K562 (cell line): ENCODE results near the gene XPR1. TPM values are rescaled to one million over a fixed set of nuclear protein-coding genes. Genes with fewer than 3 reads are reported as not detected.

Source experiments
- ATAC-seq: fragments of 200-7000 bp; cut with Tn5 transposase; 3 replicates; pipeline ENCODE4 v1.9.1; 2020; ENCODE audit warnings: moderate library complexity
- BruUV-seq: library from RNA; stranded (reverse); fragments of 400-500 nt; replicated peaks from 2 replicates; lab custom pipeline; 2021; lab: Mats Ljungman, UMichigan
- CTCF ChIA-PET: fragments of 300-600 bp; formaldehyde crosslinking; extraction: SDS; loops from one replicate; lab custom pipeline; 2021; ENCODE audit warnings: low intra/inter-chr PET ratio; lab: Yijun Ruan, JAX
- POLR2A ChIA-PET: fragments of 300-600, 350-650 bp; sonication (Branson Sonifier 250); formaldehyde crosslinking; extraction: SDS; loops from one replicate; lab custom pipeline; 2021; ENCODE audit warnings: antibody characterized with exemption, inconsistent platforms; lab: Yijun Ruan, JAX
- DNase-seq, 4 experiments: peaks; one replicate each; pipeline versions ENCODE4 v3.0.0 to v3.0.0-alpha.2; 2011 to 2018; ENCODE audit warnings: low spot score in 3 of 4, mixed read lengths in 3 of 4; ENCODE audit errors: extremely low read depth in 1 of 4
- FAIRE-seq: peaks from 2 replicates; lab custom pipeline; 2011; peaks lifted over from hg19 to GRCh38; lab: Jason Lieb, UNC
- H2AFZ ChIP-seq: 2 replicates; pipeline ENCODE4 v1.6.0; 2011; ENCODE audit warnings: low read depth, low read length, control low read depth, inconsistent platforms
- H3K27ac ChIP-seq: fragments of 200-600 bp; 3 replicates; pipeline ENCODE4 v1.8.0; 2011; ENCODE audit warnings: low read depth, mild to moderate bottlenecking, control low read depth, inconsistent platforms, low read length, moderate library complexity, mixed read lengths; ENCODE audit errors: extremely low read depth
- H3K27me3 ChIP-seq, 2 experiments: fragments of 300-600 bp in 1 of 2; 2 replicates in 1 of 2; 3 replicates in 1 of 2; pipeline versions ENCODE4 v1.6.0 to v1.8.0; 2011; ENCODE audit warnings: inconsistent platforms in 2 of 2, low read length in 2 of 2, mild to moderate bottlenecking in 1 of 2, mixed read lengths in 1 of 2, moderate library complexity in 1 of 2; ENCODE audit not compliant: control insufficient read depth in 2 of 2, insufficient read depth in 2 of 2
- H3K36me3 ChIP-seq: fragments of 300-600 bp; 3 replicates; pipeline ENCODE4 v1.8.0; 2011; ENCODE audit warnings: mild to moderate bottlenecking, low read length, inconsistent platforms; ENCODE audit not compliant: control insufficient read depth, insufficient read depth
- H3K4me1 ChIP-seq, 2 experiments: fragments of 200-600 bp in 1 of 2; replicated peaks in 1 of 2; 2 replicates in 1 of 2; 3 replicates in 1 of 2; pipeline versions ENCODE4 v1.5.1 to v1.8.0; 2011; ENCODE audit warnings: inconsistent platforms in 2 of 2, low read length in 2 of 2, mild to moderate bottlenecking in 1 of 2, mixed read lengths in 1 of 2, moderate library complexity in 1 of 2; ENCODE audit not compliant: control insufficient read depth in 2 of 2, insufficient read depth in 2 of 2
- H3K4me2 ChIP-seq: 2 replicates; pipeline ENCODE4 v1.6.1; 2011; ENCODE audit warnings: low read length, control low read depth, inconsistent platforms, mixed read lengths; ENCODE audit not compliant: insufficient read depth
- H3K4me3 ChIP-seq: fragments of 200-600 bp; sonication (generic), shearing (Covaris generic); 2 replicates; pipeline ENCODE4 v1.5.1; 2016; ENCODE audit warnings: control low read depth, inconsistent platforms
- H3K79me2 ChIP-seq: fragments of 200-600 bp; 3 replicates; pipeline ENCODE4 v1.8.0; 2011; ENCODE audit warnings: low read length, inconsistent platforms; ENCODE audit not compliant: control insufficient read depth, insufficient read depth
- H3K9ac ChIP-seq, 2 experiments: 2 replicates each; pipeline versions ENCODE4 v1.6.0 to v1.6.1; 2011; ENCODE audit warnings: low read depth in 2 of 2, low read length in 2 of 2, control low read depth in 1 of 2, inconsistent platforms in 1 of 2, mild to moderate bottlenecking in 1 of 2, mixed read lengths in 1 of 2; ENCODE audit not compliant: insufficient read depth in 1 of 2
- H3K9me1 ChIP-seq: one replicate; pipeline ENCODE4 v1.6.0; 2011; ENCODE audit warnings: inconsistent platforms, mild to moderate bottlenecking, low read length, moderate library complexity; ENCODE audit not compliant: control insufficient read depth, insufficient read depth
- H3K9me3 ChIP-seq: replicated peaks from 2 replicates; pipeline ENCODE4 v1.5.1; 2011; ENCODE audit warnings: low read depth, low read length, inconsistent platforms; ENCODE audit not compliant: control insufficient read depth, insufficient read depth
- H4K20me1 ChIP-seq: replicated peaks from 2 replicates; pipeline ENCODE4 v1.6.1; 2011; ENCODE audit warnings: low read length, inconsistent platforms, mixed read lengths; ENCODE audit not compliant: control insufficient read depth, insufficient read depth
- DNMT1 ChIP-seq: fragments of 450-650 bp; IDR thresholded peaks from 2 replicates; pipeline ENCODE4 v1.6.1; 2016; ENCODE audit warnings: antibody characterized with exemption, mild to moderate bottlenecking
- E2F3 ChIP-seq: fragments of 250-450 bp; sonication (Bioruptor Pico); IDR thresholded peaks from 2 replicates; pipeline ENCODE4 v1.4.0; 2020; ENCODE audit warnings: mild to moderate bottlenecking
- MCM3 ChIP-seq: fragments of 450-650 bp; IDR thresholded peaks from 2 replicates; pipeline ENCODE4 v1.6.1; 2016
- TRIM24 ChIP-seq, 2 experiments: fragments of 450-650 bp; IDR thresholded peaks; 2 replicates each; pipeline ENCODE4 v1.6.1; 2016
- ZC3H4 ChIP-seq: sonication (generic); formaldehyde crosslinking; IDR thresholded peaks from 2 replicates; pipeline ENCODE4 v1.9.0; 2021; ENCODE audit warnings: missing genetic modification reagents, borderline replicate concordance
- ZFP36 ChIP-seq: fragments of 150-350 bp; IDR thresholded peaks from 2 replicates; pipeline ENCODE4 v1.6.1; 2018; ENCODE audit warnings: low read length, low read depth; ENCODE audit not compliant: partially characterized antibody
- ZNF311 ChIP-seq: fragments of 250-450 bp; sonication (Bioruptor Pico); IDR thresholded peaks from 2 replicates; pipeline ENCODE4 v1.4.0; 2020; ENCODE audit warnings: mild to moderate bottlenecking, moderate library complexity
- ZNF395 ChIP-seq: fragments of 200-800 bp; sonication (Bioruptor generic); IDR thresholded peaks from 2 replicates; pipeline ENCODE4 v1.6.1; 2017; ENCODE audit warnings: missing genetic modification characterization, missing compliant biosample characterization
- ZSCAN32 ChIP-seq: fragments of 450-650 bp; formaldehyde crosslinking; IDR thresholded peaks from 2 replicates; pipeline ENCODE4 v1.4.0; 2020; ENCODE audit warnings: mild to moderate bottlenecking, moderate library complexity
- WGBS: fragments of 100-300 bp; shearing (Covaris generic); methylation state at CpG from one replicate; pipeline ENCODE4 v1.1.6; 2016; ENCODE audit warnings: low coverage, mixed read lengths; ENCODE audit not compliant: insufficient coverage; ENCODE audit errors: missing lambda C conversion rate; 5-methylcytosine and 5-hydroxymethylcytosine counted together
- in situ Hi-C: fragments of 300-500 bp; cut with MboI; formaldehyde crosslinking; loops from 4 replicates; pipeline ENCODE4 v1.15.0; 2018; ENCODE audit warnings: inconsistent platforms, mixed read lengths
- intact Hi-C: fragments of 100-400 bp; cut with micrococcal nuclease; formaldehyde crosslinking; loops from 2 replicates; pipeline ENCODE4 v1.14.2; 2022
- polyA plus RNA-seq, 8 experiments: library from polyadenylated mRNA; depleted of rRNA in 4 of 8; stranded (reverse) in 5 of 8; unstranded in 3 of 8; fragments of >200 nt; fragmentation: Nextera tagmentation in 2 of 8; fragmentation: Illumina TruSeq in 1 of 8; extraction: Ambion mirVana in 2 of 8; extraction: Trizol in 1 of 8; gene quantifications; 2 replicates each; pipeline versions ENCODE4 v1.2.1 to v1.2.3, GENCODE V29; 2011 to 2014; ENCODE audit warnings: inconsistent platforms in 1 of 8, missing spikeins in 1 of 8
- total RNA-seq, 7 experiments: library from RNA; depleted of rRNA in 6 of 7; stranded (reverse); fragments of >200 nt in 6 of 7; fragmentation: Illumina TruSeq in 2 of 7; extraction: Trizol in 2 of 7; gene quantifications; 2 replicates each; pipeline versions ENCODE4 v1.2.1 to v1.2.3, GENCODE V29; 2011 to 2021; ENCODE audit warnings: low replicate concordance in 1 of 7
- TF ChIP-seq, protein P1 (sequence below): fragments of 450-650 bp; IDR thresholded peaks from 2 replicates; pipeline ENCODE4 v1.6.1; 2017; ENCODE audit warnings: antibody characterized with exemption, mild to moderate bottlenecking

The XPR1 gene
- total and polyA plus RNA-seq, 9 of the 15 experiments (the other 6 are each of a cell fraction or from before 2014, with no cell fraction given) = 3.0 to 66.2 (median 38.6) TPM

GRCh38 chr1:180909462-180909976, 277.7 kb downstream of the XPR1 start:
- no peak overlapping the region for H3K4me3 ChIP-seq
- H2AFZ ChIP-seq = 0 out of 2 replicates have a peak overlapping the region, but pooled peaks have one; percentile 6
- H3K9ac ChIP-seq = no peak overlapping the region
- peaks cover 0 to 3% of the 10 kb centered on the region in 2 experiments; a peak in 1 of 5 replicates for H3K4me1 ChIP-seq
- H3K9me3 ChIP-seq = no peaks in the 10 kb centered on the region
- no TSS peak for BruUV-seq
- no peaks in the 10 kb centered on the region for H3K36me3 ChIP-seq
- no peaks in the 10 kb centered on the region for H3K79me2 ChIP-seq
- in situ Hi-C loops (no loop called here), intact Hi-C loops (no loop called here)
- ATAC-seq = no peak
- FAIRE-seq = no peak
- no peaks in the 10 kb centered on the region for H4K20me1 ChIP-seq
- no peak overlapping the region for H3K4me2 ChIP-seq
- ChIA-PET POLR2A (interaction anchor here (0.7 kb wide), 1 partner anchor 417 kb away, joined by 3 read pairs; no protein-coding TSS in a partner anchor), CTCF (no interaction called here)
- no peaks in the 10 kb centered on the region for H3K9me1 ChIP-seq
- no peak for TF ChIP-seq ZSCAN32 (CRISPR knock-in tag)
- TF ChIP-seq ZFP36 = peak; percentile 26
- H3K27ac ChIP-seq = no peak overlapping the region
- DNase-seq = no peak
- WGBS = 6% methylated on average over 5 of the region's 5 CpGs
- H3K27me3 ChIP-seq = 0 out of 5 replicates have a peak, but pooled peaks cover 0 to 4% of the 10 kb centered on the region in 2 experiments

DNA sequence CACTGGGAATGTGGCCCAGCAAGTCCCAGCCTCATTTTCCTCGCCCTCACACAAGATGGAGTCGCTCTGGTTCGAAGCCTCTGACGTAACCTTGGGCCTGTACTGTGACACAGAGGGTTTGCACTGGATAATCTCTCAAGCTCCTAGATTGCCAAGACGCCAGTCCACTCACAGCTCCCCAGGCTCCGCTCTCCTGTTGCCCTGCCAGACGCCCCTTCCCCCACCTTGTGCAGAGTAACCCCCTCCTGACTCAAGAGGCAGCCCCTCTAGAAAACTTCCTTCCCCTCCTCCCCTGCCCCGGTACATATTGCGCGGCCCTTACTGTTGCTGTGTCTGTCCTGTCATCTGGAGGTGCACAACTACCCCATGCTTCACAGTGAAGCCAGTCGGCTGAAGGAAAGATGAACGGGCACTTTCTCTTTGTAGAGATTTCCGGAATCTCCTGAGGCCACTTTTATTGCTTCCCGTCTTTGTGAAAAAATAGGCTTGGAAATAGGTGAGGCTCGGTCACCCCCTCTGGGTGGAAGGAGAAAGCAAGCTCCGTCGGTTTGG, 279.9 kb downstream of the XPR1 start:
- peaks cover 9 to 12% of the 10 kb centered on the region in 2 experiments; a peak in 4 of 5 replicates for H3K4me1 ChIP-seq
- H3K27me3 ChIP-seq = 0 out of 5 replicates have a peak, but pooled peaks cover 0 to under 1% of the 10 kb centered on the region in 2 experiments
- ChIA-PET POLR2A (interaction anchor here (0.8 to 1.1 kb wide), 3 partner anchors 8 to 13 kb away, joined by 3 to 4 read pairs (median 4); no protein-coding TSS in a partner anchor), CTCF (no interaction called here)
- H4K20me1 ChIP-seq = no peaks in the 10 kb centered on the region
- no peaks in the 10 kb centered on the region for H3K36me3 ChIP-seq
- TF ChIP-seq, protein P1, sequence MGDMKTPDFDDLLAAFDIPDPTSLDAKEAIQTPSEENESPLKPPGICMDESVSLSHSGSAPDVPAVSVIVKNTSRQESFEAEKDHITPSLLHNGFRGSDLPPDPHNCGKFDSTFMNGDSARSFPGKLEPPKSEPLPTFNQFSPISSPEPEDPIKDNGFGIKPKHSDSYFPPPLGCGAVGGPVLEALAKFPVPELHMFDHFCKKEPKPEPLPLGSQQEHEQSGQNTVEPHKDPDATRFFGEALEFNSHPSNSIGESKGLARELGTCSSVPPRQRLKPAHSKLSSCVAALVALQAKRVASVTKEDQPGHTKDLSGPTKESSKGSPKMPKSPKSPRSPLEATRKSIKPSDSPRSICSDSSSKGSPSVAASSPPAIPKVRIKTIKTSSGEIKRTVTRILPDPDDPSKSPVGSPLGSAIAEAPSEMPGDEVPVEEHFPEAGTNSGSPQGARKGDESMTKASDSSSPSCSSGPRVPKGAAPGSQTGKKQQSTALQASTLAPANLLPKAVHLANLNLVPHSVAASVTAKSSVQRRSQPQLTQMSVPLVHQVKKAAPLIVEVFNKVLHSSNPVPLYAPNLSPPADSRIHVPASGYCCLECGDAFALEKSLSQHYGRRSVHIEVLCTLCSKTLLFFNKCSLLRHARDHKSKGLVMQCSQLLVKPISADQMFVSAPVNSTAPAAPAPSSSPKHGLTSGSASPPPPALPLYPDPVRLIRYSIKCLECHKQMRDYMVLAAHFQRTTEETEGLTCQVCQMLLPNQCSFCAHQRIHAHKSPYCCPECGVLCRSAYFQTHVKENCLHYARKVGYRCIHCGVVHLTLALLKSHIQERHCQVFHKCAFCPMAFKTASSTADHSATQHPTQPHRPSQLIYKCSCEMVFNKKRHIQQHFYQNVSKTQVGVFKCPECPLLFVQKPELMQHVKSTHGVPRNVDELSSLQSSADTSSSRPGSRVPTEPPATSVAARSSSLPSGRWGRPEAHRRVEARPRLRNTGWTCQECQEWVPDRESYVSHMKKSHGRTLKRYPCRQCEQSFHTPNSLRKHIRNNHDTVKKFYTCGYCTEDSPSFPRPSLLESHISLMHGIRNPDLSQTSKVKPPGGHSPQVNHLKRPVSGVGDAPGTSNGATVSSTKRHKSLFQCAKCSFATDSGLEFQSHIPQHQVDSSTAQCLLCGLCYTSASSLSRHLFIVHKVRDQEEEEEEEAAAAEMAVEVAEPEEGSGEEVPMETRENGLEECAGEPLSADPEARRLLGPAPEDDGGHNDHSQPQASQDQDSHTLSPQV = 0 out of 2 replicates have a peak, but pooled peaks have one; percentile 32
- TF ChIP-seq ZC3H4 (CRISPR knock-in tag) (no peak), ZNF311 (CRISPR knock-in tag) (0 out of 2 replicates have a peak, but pooled peaks have one; percentile 33), E2F3 (CRISPR knock-in tag) (no peak), TRIM24 (IDR thresholded peaks at IDR 0.05) (no peak), DNMT1 (no peak), MCM3 (no peak), ZNF395 (CRISPR knock-in tag) (no peak)
- H3K79me2 ChIP-seq = no peaks in the 10 kb centered on the region
- no peaks in the 10 kb centered on the region for H3K9me3 ChIP-seq
- intact Hi-C loops = no loop called here
- no peak overlapping the region for H3K9ac ChIP-seq
- no peak overlapping the region for H3K27ac ChIP-seq
- no peak for ATAC-seq
- in situ Hi-C loops = no loop called here
- no peak for DNase-seq
- H3K9me1 ChIP-seq = no peaks in the 10 kb centered on the region
- no peak for FAIRE-seq
- 62% methylated on average over 16 of the region's 17 CpGs for WGBS
- no peak overlapping the region for H2AFZ ChIP-seq
- BruUV-seq = no TSS peak
- H3K4me3 ChIP-seq = no peak overlapping the region
- no peak overlapping the region for H3K4me2 ChIP-seq
